Inferior parietal cortex (tissue), 1 donor: ENCODE measurements around the gene RNASEH2B.

Experiments used
- DNase-seq: peaks from one replicate; pipeline ENCODE4 v3.0.0-alpha.2; 2016; ENCODE audit errors: extremely low spot score

The RNASEH2B gene

GRCh38 chr13:50995854-50996253 lies 86.3 kb downstream of the RNASEH2B start:
- no peak for DNase-seq

- DNase-seq, result no peak
Observed at GRCh38 chr13:50998326-50998725, 88.7 kb downstream of the RNASEH2B start.

GRCh38 chr13:50999641-51000040 lies 90.0 kb downstream of the RNASEH2B start:
- DNase-seq, result no peak

- no peak for DNase-seq
Observed at GRCh38 chr13:51000061-51000460, 90.5 kb downstream of the RNASEH2B start.

- DNase-seq, result no peak
Observed at GRCh38 chr13:51000571-51001260, 91.1 kb downstream of the RNASEH2B start.

GRCh38 chr13:51001335-51001734 lies 91.7 kb downstream of the RNASEH2B start:
- DNase-seq, result no peak

- no peak for DNase-seq
Observed at GRCh38 chr13:51002736-51003135, 93.1 kb downstream of the RNASEH2B start.

GRCh38 chr13:51003642-51004041 lies 94.1 kb downstream of the RNASEH2B start:
- no peak for DNase-seq

- no peak for DNase-seq
Observed at GRCh38 chr13:51004111-51004865, 94.7 kb downstream of the RNASEH2B start.

GRCh38 chr13:51004918-51005460 lies 95.4 kb downstream of the RNASEH2B start:
- no peak for DNase-seq

GRCh38 chr13:51005566-51005965 lies 96.0 kb downstream of the RNASEH2B start:
- no peak for DNase-seq
